IPS DF 4.7 (cell line): ENCODE data around the gene NEGR1.
"Not testable (repeated sequence)": the region's sequence is repeated elsewhere in the genome, so short reads cannot be mapped to it uniquely, and the experiment has no call there.

ENCODE experiments used
- DNase-seq: peaks from one replicate; pipeline ENCODE4 v3.0.0-alpha.2; 2013; ENCODE audit warnings: low spot score; ENCODE audit errors: extremely low read depth

Gene NEGR1

GRCh38 chr1:72282271-72283021, at the start of gene NEGR1:
TSS of gene NEGR1 (minus strand) at chr1:72282539.
- DNase-seq, result peak; percentile 16

- no peak for DNase-seq
These were observed 44.2 kb upstream of the NEGR1 start for GRCh38 chr1:72326494-72326893.

- DNase-seq, result no peak
These were observed 42.1 kb upstream of the NEGR1 start for GRCh38 chr1:72324451-72324850.

GRCh38 chr1:72322910-72323309, 40.6 kb upstream of the NEGR1 start:
- DNase-seq, result no peak

- no peak for DNase-seq
These were observed 14.2 kb upstream of the NEGR1 start for GRCh38 chr1:72296501-72296900.

- DNase-seq, result no peak
These were observed 6.5 kb upstream of the NEGR1 start for GRCh38 chr1:72288886-72289285.

GRCh38 chr1:72286401-72286800, 4.1 kb upstream of the NEGR1 start:
- DNase-seq, result no peak

- no peak for DNase-seq
These were observed 2.7 kb upstream of the NEGR1 start for GRCh38 chr1:72285074-72285425.

- peak; percentile 19 for DNase-seq
These were observed 2.2 kb upstream of the NEGR1 start for GRCh38 chr1:72284348-72285073.

- peak; percentile 22 for DNase-seq
These were observed 1.7 kb upstream of the NEGR1 start for GRCh38 chr1:72284084-72284347.

- no peak for DNase-seq
These were observed 1.2 kb upstream of the NEGR1 start for GRCh38 chr1:72283307-72284083.

- no peak for DNase-seq
These were observed 625 bp upstream of the NEGR1 start for GRCh38 chr1:72283022-72283306.

GRCh38 chr1:72281637-72282270, 585 bp downstream of the NEGR1 start:
- DNase-seq, result peak; percentile 5

- DNase-seq, result no peak
These were observed 1.2 kb downstream of the NEGR1 start for GRCh38 chr1:72281144-72281543.

GRCh38 chr1:72280711-72281110, 1.6 kb downstream of the NEGR1 start:
- no peak for DNase-seq

- DNase-seq, result no peak
These were observed 2.2 kb downstream of the NEGR1 start for GRCh38 chr1:72280131-72280530.

- no peak for DNase-seq
These were observed 3.9 kb downstream of the NEGR1 start for GRCh38 chr1:72278461-72278860.

GRCh38 chr1:72271555-72272085, 10.7 kb downstream of the NEGR1 start:
- DNase-seq, result no peak

GRCh38 chr1:72262735-72263134, 19.6 kb downstream of the NEGR1 start:
- no peak for DNase-seq

GRCh38 chr1:72253132-72253531, 29.2 kb downstream of the NEGR1 start:
- no peak for DNase-seq

- no peak for DNase-seq
These were observed 40.9 kb downstream of the NEGR1 start for GRCh38 chr1:72241397-72241796.

GRCh38 chr1:72235931-72236330, 46.4 kb downstream of the NEGR1 start:
- not testable (repeated sequence) for DNase-seq
